KMS-11 (cell line): ENCODE data around the gene WDR46.

ENCODE experiments used
- H2AFZ ChIP-seq: fragments of 200-600 bp; sonication (generic); 2 replicates; pipeline ENCODE4 v1.6.1; 2016; ENCODE audit warnings: antibody characterized with exemption, mixed run types, low read depth
- H3K27ac ChIP-seq: fragments of 200-600 bp; sonication (generic); 2 replicates; pipeline ENCODE4 v1.6.1; 2016; ENCODE audit warnings: mild to moderate bottlenecking, mixed run types
- H3K27me3 ChIP-seq: fragments of 200-600 bp; sonication (generic); 2 replicates; pipeline ENCODE4 v1.6.1; 2017; ENCODE audit warnings: mild to moderate bottlenecking, low read depth, mixed run types, moderate library complexity; ENCODE audit not compliant: insufficient read depth
- H3K36me3 ChIP-seq: fragments of 200-600 bp; sonication (generic); 2 replicates; pipeline ENCODE4 v1.6.1; 2017; ENCODE audit warnings: mild to moderate bottlenecking, mixed run types; ENCODE audit not compliant: insufficient read depth
- H3K4me1 ChIP-seq: fragments of 200-600 bp; sonication (generic); 2 replicates; pipeline ENCODE4 v1.6.1; 2016; ENCODE audit warnings: mild to moderate bottlenecking, low read depth, mixed run types; ENCODE audit not compliant: poor library complexity, severe bottlenecking
- H3K4me2 ChIP-seq: fragments of 200-600 bp; sonication (generic); 2 replicates; pipeline ENCODE4 v1.7.0; 2016; ENCODE audit warnings: mild to moderate bottlenecking, mixed run types
- H3K4me3 ChIP-seq: fragments of 200-600 bp; sonication (generic); IDR thresholded peaks from 2 replicates; pipeline ENCODE4 v1.6.1; 2017; ENCODE audit warnings: low read depth, low read length, mixed read lengths; ENCODE audit not compliant: insufficient read depth
- H3K79me2 ChIP-seq: fragments of 200-600 bp; sonication (generic); 2 replicates; pipeline ENCODE4 v1.6.1; 2016; ENCODE audit warnings: low read depth, mixed run types; ENCODE audit not compliant: insufficient read depth
- H3K9ac ChIP-seq: fragments of 200-600 bp; sonication (generic); 2 replicates; pipeline ENCODE4 v1.6.1; 2016; ENCODE audit warnings: mild to moderate bottlenecking, mixed run types
- H4K20me1 ChIP-seq: fragments of 200-600 bp; sonication (generic); 2 replicates; pipeline ENCODE4 v1.6.1; 2016; ENCODE audit warnings: mild to moderate bottlenecking, mixed run types; ENCODE audit not compliant: insufficient read depth
- CTCF ChIP-seq: fragments of 200-600 bp; sonication (generic); conservative IDR thresholded peaks from 2 replicates; pipeline ENCODE4 v1.6.1; 2017; ENCODE audit warnings: low read depth, mild to moderate bottlenecking, antibody characterized with exemption, low read length, moderate library complexity, mixed read lengths

Gene WDR46

GRCh38 chr6:33321227-33321626, 32.2 kb upstream of the WDR46 start:
- no peak for TF ChIP-seq CTCF
- H3K27ac ChIP-seq, result no peak overlapping the region
- no peaks in the 10 kb centered on the region for H4K20me1 ChIP-seq
- no peaks in the 10 kb centered on the region for H3K27me3 ChIP-seq
- H3K4me3 ChIP-seq, result no peak overlapping the region
- H3K4me2 ChIP-seq, result peak overlapping the region; percentile 60; the same call in 1 of the 2 replicates
- no peak overlapping the region for H3K9ac ChIP-seq
- peaks cover 31% of the 10 kb centered on the region for H3K4me1 ChIP-seq
- no peaks in the 10 kb centered on the region; the same call in 1 of the 2 replicates for H3K36me3 ChIP-seq
- H3K79me2 ChIP-seq, result peaks cover 29% of the 10 kb centered on the region; the same call in 1 of the 2 replicates
- no peak overlapping the region for H2AFZ ChIP-seq

GRCh38 chr6:33320315-33321181, 31.5 kb upstream of the WDR46 start:
- Histone ChIP-seq H3K4me3 (no peak overlapping the region), H3K36me3 (no peaks in the 10 kb centered on the region; the same call in 1 of the 2 replicates), H4K20me1 (no peaks in the 10 kb centered on the region), H3K4me1 (peaks cover 31% of the 10 kb centered on the region), H3K79me2 (peaks cover 29% of the 10 kb centered on the region; the same call in 1 of the 2 replicates), H2AFZ (no peak overlapping the region), H3K9ac (no peak overlapping the region), H3K4me2 (no peak overlapping the region; the same call in 1 of the 2 replicates), H3K27ac (no peak overlapping the region), H3K27me3 (no peaks in the 10 kb centered on the region)
- no peak for TF ChIP-seq CTCF

GRCh38 chr6:33319939-33320314, 30.9 kb upstream of the WDR46 start:
- no peaks in the 10 kb centered on the region for H4K20me1 ChIP-seq
- no peak overlapping the region for H2AFZ ChIP-seq
- no peak overlapping the region for H3K9ac ChIP-seq
- H3K4me2 ChIP-seq, result no peak overlapping the region
- peaks cover 29% of the 10 kb centered on the region; the same call in 1 of the 2 replicates for H3K79me2 ChIP-seq
- no peaks in the 10 kb centered on the region for H3K27me3 ChIP-seq
- peaks cover 36% of the 10 kb centered on the region for H3K4me1 ChIP-seq
- no peak for TF ChIP-seq CTCF
- no peak overlapping the region for H3K27ac ChIP-seq
- no peak overlapping the region for H3K4me3 ChIP-seq
- H3K36me3 ChIP-seq, result no peaks in the 10 kb centered on the region; the same call in 1 of the 2 replicates

- Histone ChIP-seq H3K4me3 (no peak overlapping the region), H3K79me2 (peaks cover 29% of the 10 kb centered on the region; the same call in 1 of the 2 replicates), H3K36me3 (no peaks in the 10 kb centered on the region; the same call in 1 of the 2 replicates), H3K4me2 (peak overlapping the region; percentile 48), H4K20me1 (no peaks in the 10 kb centered on the region), H2AFZ (no peak overlapping the region), H3K27ac (peak overlapping the region; percentile 33; the same call in 1 of the 2 replicates), H3K9ac (peak overlapping the region; percentile 26; the same call in 1 of the 2 replicates), H3K27me3 (no peaks in the 10 kb centered on the region), H3K4me1 (peaks cover 37% of the 10 kb centered on the region)
- TF ChIP-seq CTCF, result no peak
These were observed 29.5 kb upstream of the WDR46 start for GRCh38 chr6:33318426-33319073.
